Cortex of kidney (tissue), 1 donor: ENCODE results near the gene MSH3.
"Not testable (repeated sequence)": the region's sequence is repeated elsewhere in the genome, so short reads cannot be mapped to it uniquely, and the experiment has no call there.

Source experiments
- DNase-seq: peaks from one replicate; lab custom pipeline; 2025; lab: John Stamatoyannopoulos, UW

MSH3 gene

GRCh38 chr5:80706835-80707447 is 52.5 kb downstream of the MSH3 start:
- no peak for DNase-seq

- no peak for DNase-seq
These were observed 53.2 kb downstream of the MSH3 start for GRCh38 chr5:80707645-80708044.

- DNase-seq = no peak
These were observed 56.8 kb downstream of the MSH3 start for GRCh38 chr5:80711216-80711615.

- no peak for DNase-seq
These were observed 57.5 kb downstream of the MSH3 start for GRCh38 chr5:80711938-80712337.

GRCh38 chr5:80712919-80713318 is 58.5 kb downstream of the MSH3 start:
- no peak for DNase-seq

- no peak for DNase-seq
These were observed 59.2 kb downstream of the MSH3 start for GRCh38 chr5:80713631-80714030.

GRCh38 chr5:80714570-80715298 is 60.3 kb downstream of the MSH3 start:
- DNase-seq = no peak

- DNase-seq = no peak
These were observed 61.4 kb downstream of the MSH3 start for GRCh38 chr5:80715887-80716286.

GRCh38 chr5:80720181-80720580 is 65.7 kb downstream of the MSH3 start:
- no peak for DNase-seq

- DNase-seq = no peak
These were observed 68.5 kb downstream of the MSH3 start for GRCh38 chr5:80722916-80723315.

GRCh38 chr5:80725446-80725845 is 71.0 kb downstream of the MSH3 start:
- DNase-seq = no peak

- no peak for DNase-seq
These were observed 82.3 kb downstream of the MSH3 start for GRCh38 chr5:80736730-80737129.

- DNase-seq = no peak
These were observed 84.0 kb downstream of the MSH3 start for GRCh38 chr5:80738466-80738865.

GRCh38 chr5:80739057-80739456 is 84.6 kb downstream of the MSH3 start:
- no peak for DNase-seq

GRCh38 chr5:80739496-80739895 is 85.0 kb downstream of the MSH3 start:
- no peak for DNase-seq

- DNase-seq = no peak
These were observed 85.4 kb downstream of the MSH3 start for GRCh38 chr5:80739898-80740297.

- DNase-seq = not testable (repeated sequence)
These were observed 86.0 kb downstream of the MSH3 start for GRCh38 chr5:80740488-80740887.

GRCh38 chr5:80740999-80741398 is 86.5 kb downstream of the MSH3 start:
- no peak for DNase-seq

- no peak for DNase-seq
These were observed 89.7 kb downstream of the MSH3 start for GRCh38 chr5:80744149-80744548.

- no peak for DNase-seq
These were observed 91.0 kb downstream of the MSH3 start for GRCh38 chr5:80745490-80745889.

GRCh38 chr5:80747922-80748321 is 93.5 kb downstream of the MSH3 start:
- DNase-seq = no peak

GRCh38 chr5:80752427-80752826 is 98.0 kb downstream of the MSH3 start:
- no peak for DNase-seq

- DNase-seq = no peak
These were observed 99.3 kb downstream of the MSH3 start for GRCh38 chr5:80753712-80754111.

- DNase-seq = no peak
These were observed 100.4 kb downstream of the MSH3 start for GRCh38 chr5:80754900-80755299.
